ENCODE results near the gene STRN3.

The STRN3 gene

DNA sequence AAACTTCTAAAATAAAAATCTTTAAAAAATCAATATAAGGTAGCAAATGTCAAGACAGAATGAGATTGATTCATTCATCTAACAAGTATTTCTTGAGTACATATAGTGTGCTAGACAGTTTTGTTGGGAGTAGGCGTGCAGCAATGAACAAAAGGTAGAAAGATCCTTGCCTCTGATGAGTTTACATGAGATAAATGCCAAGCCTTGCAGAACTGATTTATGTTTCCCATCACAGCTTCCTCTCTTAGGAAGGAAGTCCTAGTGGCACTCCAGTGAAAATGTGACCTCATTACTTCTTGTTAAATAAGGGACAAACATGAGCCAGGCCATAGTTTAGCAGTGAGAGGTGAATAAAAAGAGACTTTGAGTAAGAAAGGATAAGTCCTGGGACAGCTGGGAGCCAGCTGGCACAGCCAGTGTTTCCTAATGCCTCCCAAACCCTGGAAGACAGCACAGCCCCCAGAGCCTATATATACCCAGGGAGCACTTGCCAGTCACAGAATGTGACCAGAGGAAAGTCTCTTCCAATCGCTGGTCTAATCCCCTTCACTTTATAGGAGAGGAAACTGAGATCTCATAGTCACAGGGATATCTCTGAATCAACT is 156.5 kb downstream of the STRN3 start:
- DNase-seq, result no peak

DNA sequence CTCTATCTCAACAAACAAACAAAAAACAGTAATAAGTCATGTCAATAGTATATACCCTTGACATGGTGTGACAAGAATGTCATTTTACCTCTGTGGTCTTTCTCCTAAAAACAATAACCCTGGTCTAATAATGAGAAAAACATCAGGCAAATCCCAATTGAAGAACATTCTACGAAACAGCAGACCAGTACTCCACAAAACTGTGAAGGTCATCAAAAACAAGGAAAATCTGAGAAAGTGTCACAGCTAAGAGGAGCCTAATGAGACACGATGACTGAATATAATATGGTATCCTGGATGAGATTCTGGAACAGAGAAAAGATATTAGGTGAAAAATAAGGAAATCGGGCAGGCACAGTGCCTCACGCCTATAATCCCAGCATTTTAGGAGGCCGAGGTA is 157.4 kb downstream of the STRN3 start:
- DNase-seq, result no peak

DNA sequence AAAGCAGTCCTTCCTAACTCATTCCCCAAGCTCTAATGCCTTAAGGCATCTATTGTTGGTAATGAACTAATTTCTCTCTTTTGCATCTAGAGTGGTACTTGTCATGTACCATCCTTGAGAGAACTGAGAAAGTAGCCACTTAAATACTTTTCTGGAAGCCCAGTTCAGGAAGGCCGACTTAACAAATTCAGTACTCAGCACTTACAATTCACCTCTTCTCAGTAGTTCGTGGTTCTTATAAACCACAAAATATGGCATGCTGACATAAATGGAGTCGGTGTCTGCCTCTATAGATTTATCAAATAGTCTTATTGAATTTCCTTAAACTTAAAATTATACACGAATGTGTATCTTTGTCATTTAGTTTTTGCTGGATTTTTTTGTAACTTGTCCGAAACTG is 161.2 kb downstream of the STRN3 start:
- no peak for DNase-seq

DNA sequence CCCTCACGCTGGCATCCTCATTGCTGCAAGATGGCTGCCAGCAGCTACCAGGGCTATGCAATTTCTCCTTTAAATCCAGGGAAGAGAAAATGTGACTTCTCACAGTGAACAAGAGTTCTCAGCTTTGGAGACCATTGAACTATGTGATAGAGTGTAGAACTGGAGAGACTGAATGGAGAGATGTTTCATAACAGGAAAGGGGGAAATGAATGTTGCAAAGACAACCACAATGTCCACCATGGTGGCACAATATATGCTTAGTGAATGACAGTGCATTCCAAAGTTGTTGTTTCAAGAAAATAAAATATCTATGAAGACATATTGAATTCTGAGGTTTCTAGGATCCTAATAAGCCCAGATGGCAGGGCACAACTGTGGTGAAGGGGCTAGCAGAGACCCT is 165.0 kb downstream of the STRN3 start:
- no peak for DNase-seq

DNA sequence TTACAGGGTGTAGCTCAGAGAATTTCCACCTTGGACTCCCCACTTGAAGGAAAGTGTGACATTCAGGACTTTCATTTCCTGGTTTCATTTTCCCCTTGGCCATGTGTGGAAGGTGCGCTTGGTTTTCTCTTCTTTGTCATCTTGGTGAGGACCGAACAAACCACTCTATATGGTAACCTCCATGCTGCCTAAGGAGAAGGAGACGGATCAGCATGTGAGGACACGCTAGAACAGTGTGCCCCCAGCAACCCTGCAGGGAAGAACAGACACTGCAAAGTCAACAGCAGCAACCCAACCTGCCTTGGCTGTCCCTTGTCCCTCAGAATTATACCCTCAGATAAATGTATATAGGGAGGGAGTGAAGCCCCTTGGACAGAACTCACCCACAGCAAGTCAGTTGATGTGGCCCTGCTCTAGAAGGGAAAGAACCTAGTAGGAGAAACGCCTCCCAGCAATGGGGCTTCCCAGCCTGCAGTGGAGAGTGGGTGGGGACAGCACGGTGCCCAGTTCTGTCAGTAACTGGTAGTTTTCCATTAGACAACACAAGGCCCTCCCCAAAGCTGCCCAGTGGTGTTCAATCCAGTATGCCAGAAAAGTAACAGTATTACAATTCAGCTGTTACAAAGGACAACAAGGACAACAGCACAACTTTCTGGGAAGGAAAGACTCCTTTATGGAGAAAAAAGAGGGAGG is 170.7 kb downstream of the STRN3 start:
- DNase-seq, result no peak

DNA sequence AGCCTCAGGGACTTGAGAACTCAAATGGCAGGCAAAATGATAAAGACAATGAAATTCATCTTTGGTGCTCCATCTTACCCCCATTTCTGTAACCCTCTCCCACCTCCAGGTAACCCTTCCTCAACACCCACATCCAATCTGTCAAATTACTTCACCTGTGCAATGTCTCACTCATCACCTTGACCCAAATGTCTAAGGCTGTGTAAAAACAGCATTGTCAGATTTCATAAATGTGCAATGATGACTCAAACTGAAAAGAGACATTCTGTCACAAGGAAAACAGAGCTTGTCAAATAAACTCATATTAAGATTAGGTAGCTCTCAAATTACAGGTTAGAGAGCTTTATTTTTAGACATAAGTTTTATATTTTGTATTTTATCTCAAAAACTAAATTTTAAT is 171.7 kb downstream of the STRN3 start:
- DNase-seq, result no peak

DNA sequence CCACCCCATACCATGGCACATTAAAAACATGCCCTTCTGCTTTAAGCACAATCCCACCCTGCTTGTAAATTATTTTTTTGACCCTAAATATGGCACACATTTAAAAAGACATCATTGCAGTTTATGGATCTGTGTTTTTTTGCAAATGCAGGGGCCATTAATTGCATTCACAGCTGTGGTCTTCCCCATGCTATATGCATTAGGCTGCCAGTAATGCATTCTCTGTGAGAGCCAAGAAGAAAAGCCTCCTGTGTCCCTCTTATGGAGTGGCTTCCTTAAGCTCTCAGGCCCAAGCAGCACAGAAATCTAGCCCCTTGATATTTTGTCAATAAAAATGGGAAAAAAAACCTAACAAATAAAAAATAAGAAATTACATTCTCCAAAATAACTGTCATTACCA is 172.2 kb downstream of the STRN3 start:
- DNase-seq, result no peak

DNA sequence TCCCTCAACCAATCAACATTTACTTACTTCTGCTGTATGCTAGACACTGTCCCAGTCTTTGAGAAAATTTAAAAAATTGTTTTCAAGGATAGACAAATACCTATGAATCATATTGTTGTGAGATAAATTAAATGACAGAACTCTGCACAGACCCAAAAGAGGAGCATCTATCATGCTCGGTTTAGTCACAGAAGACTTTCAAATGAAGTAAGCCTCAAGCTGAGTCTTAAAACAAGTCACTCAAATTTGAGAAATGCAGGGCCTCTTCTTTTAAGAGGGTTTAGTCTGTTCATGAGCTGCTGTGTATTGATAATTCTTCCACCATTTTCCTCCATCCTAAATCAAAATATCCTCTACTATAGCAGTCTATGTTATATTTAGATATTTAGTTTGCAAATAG is 176.2 kb downstream of the STRN3 start:
- no peak for DNase-seq

DNA sequence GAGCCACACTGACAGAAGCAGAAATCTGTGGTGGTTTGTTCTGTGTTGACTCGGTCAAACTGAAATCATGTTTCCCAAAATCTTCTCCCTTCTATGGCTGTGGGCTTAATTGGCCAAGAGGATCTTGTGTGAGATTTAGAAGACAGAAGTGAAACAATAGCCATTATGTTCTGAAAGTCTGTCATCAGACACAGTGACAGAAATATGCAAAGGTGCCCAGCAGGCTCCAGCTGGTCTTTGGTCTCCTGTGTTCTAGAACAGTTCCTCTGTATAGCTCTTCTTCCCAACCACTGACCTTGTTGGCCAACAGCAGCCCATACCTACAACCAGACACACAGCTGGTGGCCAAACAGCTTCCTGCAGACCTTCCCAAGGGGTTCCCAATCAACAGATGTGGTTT is 176.8 kb downstream of the STRN3 start:
- no peak for DNase-seq

DNA sequence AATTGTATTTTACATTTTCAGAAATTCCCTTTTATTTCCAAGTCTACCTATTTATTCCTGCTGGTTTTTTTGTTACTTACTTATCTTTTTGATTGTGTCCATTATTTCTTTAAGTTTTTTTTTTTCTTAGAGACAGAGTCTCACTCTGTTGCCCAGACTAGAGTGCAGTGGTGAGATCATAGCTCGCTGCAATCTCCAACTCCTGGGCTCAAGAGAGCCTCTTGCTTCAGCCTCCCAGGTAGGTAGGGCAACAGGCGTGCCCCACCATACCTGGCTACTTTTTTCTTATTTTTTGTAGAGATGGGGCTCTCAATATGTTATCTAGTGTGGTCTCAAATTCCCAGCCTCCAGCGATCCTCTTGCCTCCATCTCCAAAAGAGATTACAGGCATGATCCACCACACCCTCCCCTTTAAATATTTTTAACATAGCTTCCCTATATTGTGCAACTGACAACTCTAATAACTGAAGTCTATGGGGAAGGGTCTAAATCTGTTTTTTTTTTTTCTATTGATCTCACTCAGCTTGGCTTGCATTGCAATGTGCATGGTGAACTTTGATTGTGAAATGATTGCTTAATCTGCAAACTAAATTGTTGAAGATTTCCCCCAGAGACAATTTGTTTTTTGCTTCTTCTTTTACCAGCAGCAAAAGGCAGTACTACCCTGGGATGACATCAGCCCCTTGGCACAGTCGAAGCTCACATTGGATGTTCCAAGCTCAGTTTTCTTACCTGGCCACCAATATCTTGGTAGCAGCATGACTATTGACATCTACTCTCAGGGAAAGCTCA is 177.5 kb downstream of the STRN3 start:
- DNase-seq, result no peak
